Tibial artery (tissue), 4 donors: ENCODE data around the gene ARHGEF26.

Experiments
- DNase-seq, 2 donors: peaks; one replicate each; pipeline ENCODE4 v3.0.0-alpha.2; 2019
- H3K27ac ChIP-seq, 2 donors: fragments of 200-600 bp; sonication (generic) in 1 of 2; 1 replicate in 1 of 2; 2 replicates in 1 of 2; pipeline ENCODE4 v1.5.1; 2018 to 2019; ENCODE audit warnings: mild to moderate bottlenecking in 1 of 2
- H3K27me3 ChIP-seq, 2 donors: fragments of 200-600 bp; sonication (generic) in 1 of 2; one replicate each; pipeline versions ENCODE4 v1.5.1 to v1.6.0; 2016 to 2019
- H3K36me3 ChIP-seq, 3 donors: fragments of 200-600 bp; sonication (generic) in 2 of 3; one replicate each; pipeline ENCODE4 v1.5.1; 2016 to 2019; ENCODE audit warnings: mild to moderate bottlenecking in 2 of 3
- H3K4me1 ChIP-seq, 4 donors: fragments of 200-600 bp; sonication (generic) in 2 of 4; 1 replicate in 3 of 4; 2 replicates in 1 of 4; pipeline ENCODE4 v1.5.1; 2016 to 2019
- H3K4me3 ChIP-seq, 2 donors: fragments of 200-600 bp; sonication (generic) in 1 of 2; 1 replicate in 1 of 2; 2 replicates in 1 of 2; pipeline ENCODE4 v1.5.1; 2018 to 2019; ENCODE audit warnings: mild to moderate bottlenecking in 2 of 2
- H3K9me3 ChIP-seq, 3 donors: fragments of 200-600 bp; sonication (generic) in 1 of 3; one replicate each; pipeline ENCODE4 v1.5.1; 2016 to 2019
- CTCF ChIP-seq, 2 experiments: fragments of 200-600 bp in 1 of 2; fragments of 450-650 bp in 1 of 2; IDR thresholded peaks; one replicate each; pipeline ENCODE4 v1.5.1; 2017 to 2019; ENCODE audit warnings: antibody characterized with exemption in 2 of 2, mild to moderate bottlenecking in 1 of 2, moderate library complexity in 1 of 2
- intact Hi-C: fragments of 100-400 bp; cut with DNase I; formaldehyde crosslinking; loops from one replicate; pipeline ENCODE4 v1.15.0; 2023; ENCODE audit warnings: low total_unique reads

The ARHGEF26 gene

GRCh38 chr3:154125378-154126030, 4.3 kb downstream of the ARHGEF26 start:
- Histone ChIP-seq H3K36me3 (peaks cover 7 to 12% (median 12%) of the 10 kb centered on the region in 3 donors), H3K27me3 (no peaks in the 10 kb centered on the region), H3K27ac (no peak overlapping the region), H3K4me1 (peaks cover 0 to 44% (median 5%) of the 10 kb centered on the region in 4 donors), H3K4me3 (peak overlapping the region; percentile 69 to 85), H3K9me3 (no peaks in the 10 kb centered on the region)
- DNase-seq: no peak
- TF ChIP-seq CTCF (IDR thresholded peaks at IDR 0.05): no peak
- intact Hi-C loops: no loop called here

GRCh38 chr3:154126651-154127050, 5.5 kb downstream of the ARHGEF26 start:
- Histone ChIP-seq H3K27ac (no peak overlapping the region), H3K9me3 (no peaks in the 10 kb centered on the region), H3K36me3 (peaks cover 7 to 18% (median 12%) of the 10 kb centered on the region in 3 donors), H3K4me1 (peaks cover 0 to 49% (median 5%) of the 10 kb centered on the region in 4 donors), H3K27me3 (no peaks in the 10 kb centered on the region), H3K4me3 (no peak overlapping the region)
- intact Hi-C loops: no loop called here
- no peak for DNase-seq
- TF ChIP-seq CTCF (IDR thresholded peaks at IDR 0.05): no peak

- intact Hi-C loops: no loop called here
- TF ChIP-seq CTCF (IDR thresholded peaks at IDR 0.05): no peak
- peaks cover 7 to 18% (median 16%) of the 10 kb centered on the region in 3 donors for H3K36me3 ChIP-seq
- H3K9me3 ChIP-seq: no peaks in the 10 kb centered on the region
- H3K27me3 ChIP-seq: no peaks in the 10 kb centered on the region
- peak overlapping the region in 1 of 2 donors; percentile 1 for H3K27ac ChIP-seq
- no peak overlapping the region for H3K4me3 ChIP-seq
- peak in 1 of 2 donors; percentile 24 for DNase-seq
- H3K4me1 ChIP-seq: peaks cover 0 to 38% (median 3%) of the 10 kb centered on the region in 4 donors
Measured at GRCh38 chr3:154129625-154130024, 8.4 kb downstream of the ARHGEF26 start.

GRCh38 chr3:154130540-154130939, 9.3 kb downstream of the ARHGEF26 start:
- no peak overlapping the region for H3K4me3 ChIP-seq
- H3K9me3 ChIP-seq: no peaks in the 10 kb centered on the region
- no peaks in the 10 kb centered on the region for H3K27me3 ChIP-seq
- no peak for TF ChIP-seq CTCF (IDR thresholded peaks at IDR 0.05)
- peaks cover 0 to 38% (median 0%) of the 10 kb centered on the region in 4 donors for H3K4me1 ChIP-seq
- no peak for DNase-seq
- H3K36me3 ChIP-seq: peaks cover 7 to 18% (median 16%) of the 10 kb centered on the region in 3 donors
- intact Hi-C loops: no loop called here
- peak overlapping the region in 1 of 2 donors; percentile 0 for H3K27ac ChIP-seq

GRCh38 chr3:154131830-154132229, 10.6 kb downstream of the ARHGEF26 start:
- intact Hi-C loops: no loop called here
- Histone ChIP-seq H3K4me3 (no peak overlapping the region), H3K36me3 (peaks cover 7 to 18% (median 14%) of the 10 kb centered on the region in 3 donors), H3K27ac (no peak overlapping the region), H3K4me1 (peaks cover 0 to 29% (median 0%) of the 10 kb centered on the region in 4 donors), H3K9me3 (no peaks in the 10 kb centered on the region), H3K27me3 (no peaks in the 10 kb centered on the region)
- DNase-seq: no peak
- TF ChIP-seq CTCF (IDR thresholded peaks at IDR 0.05): no peak
